Amniotic stem cell (primary cell): ENCODE data around the gene AOPEP.
"Not testable (repeated sequence)": the region's sequence is repeated elsewhere in the genome, so short reads cannot be mapped to it uniquely, and the experiment has no call there.

ENCODE experiments used
- DNase-seq: peaks from one replicate; lab custom pipeline; 2025; lab: John Stamatoyannopoulos, UW

AOPEP gene

DNA sequence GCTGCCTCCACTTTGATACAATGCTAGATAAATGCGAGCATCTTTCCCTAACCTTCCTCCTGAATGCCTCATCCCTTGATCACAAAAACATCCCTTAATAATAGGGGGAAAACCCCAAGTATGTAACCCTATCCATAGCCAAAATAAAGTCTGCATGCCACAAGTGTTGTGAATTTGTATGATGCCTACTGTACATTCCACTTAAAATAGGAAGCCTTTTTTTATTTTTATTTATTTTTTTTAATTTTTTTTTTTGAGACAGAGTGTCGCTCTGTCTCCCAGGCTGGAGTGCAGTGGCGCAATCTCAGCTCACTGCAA lies 207.0 kb downstream of the AOPEP start:
- DNase-seq, result peak; percentile 31

DNA sequence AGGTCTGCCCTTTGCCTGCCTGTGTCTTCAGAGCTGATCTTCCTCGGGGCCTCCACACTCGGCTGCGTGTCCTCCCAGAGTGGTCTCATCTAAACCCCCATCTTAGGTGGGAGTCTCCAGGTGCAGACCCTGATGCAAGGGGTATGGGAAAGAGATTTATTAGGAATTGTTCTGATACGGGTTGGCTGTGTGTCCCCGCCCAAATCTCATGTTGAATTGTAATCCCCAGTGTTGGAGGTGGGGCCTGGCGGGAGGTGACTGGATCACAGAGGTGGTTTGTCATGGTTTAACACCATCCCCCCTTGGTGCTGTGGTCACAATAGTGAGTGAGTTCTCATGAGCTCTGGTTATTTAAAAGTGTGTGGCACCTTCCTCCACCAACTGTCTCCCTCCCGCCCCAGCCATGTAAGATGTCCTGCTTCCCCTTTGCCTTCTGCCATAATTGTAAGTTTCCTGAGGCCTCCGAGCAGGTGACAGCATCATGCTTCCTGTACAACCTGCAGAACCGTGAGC lies 208.4 kb downstream of the AOPEP start:
- no peak for DNase-seq

- no peak for DNase-seq
These were observed 208.9 kb downstream of the AOPEP start for GRCh38 chr9:94935396-94935795.

DNA sequence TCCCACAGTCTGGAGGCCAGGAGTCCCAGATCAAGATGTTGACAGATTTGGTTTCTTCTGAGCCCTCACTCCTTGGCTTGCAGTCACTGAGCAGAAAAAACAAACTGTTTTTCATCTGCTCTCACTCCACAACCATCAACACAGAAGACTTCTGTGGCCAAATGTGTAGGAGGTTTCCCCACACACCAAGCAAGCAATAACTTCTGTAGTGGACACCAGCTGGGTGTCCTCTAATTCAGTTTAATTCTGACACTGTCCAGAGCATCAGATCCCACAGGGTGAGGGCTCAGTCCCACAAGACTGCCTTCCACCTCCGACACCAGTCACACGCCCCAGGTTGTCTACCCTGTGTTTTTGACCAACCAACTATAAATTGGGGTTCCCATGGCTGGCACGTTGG lies 209.9 kb downstream of the AOPEP start:
- DNase-seq, result no peak

GRCh38 chr9:94937214-94937903 lies 210.9 kb downstream of the AOPEP start:
- peak; percentile 79 for DNase-seq

DNA sequence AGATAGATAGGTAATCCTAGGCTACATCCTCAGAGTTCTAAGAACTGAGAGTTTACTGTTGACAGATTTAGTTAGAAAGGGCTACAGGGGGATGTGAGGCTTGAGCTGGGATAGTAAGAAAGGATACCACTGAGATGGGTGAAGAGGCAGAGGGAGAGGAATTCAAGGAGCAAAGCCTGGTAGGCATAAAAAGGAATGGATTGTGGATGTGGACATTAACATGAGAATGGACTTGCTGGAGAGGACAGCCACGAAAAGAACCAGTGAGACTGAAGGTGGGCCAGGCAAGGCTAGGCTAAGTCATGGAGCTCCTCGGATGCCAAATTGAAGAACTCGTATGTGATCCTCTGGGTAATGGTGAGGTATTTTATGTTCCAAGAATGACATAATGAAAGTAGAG lies 211.9 kb downstream of the AOPEP start:
- DNase-seq, result no peak

DNA sequence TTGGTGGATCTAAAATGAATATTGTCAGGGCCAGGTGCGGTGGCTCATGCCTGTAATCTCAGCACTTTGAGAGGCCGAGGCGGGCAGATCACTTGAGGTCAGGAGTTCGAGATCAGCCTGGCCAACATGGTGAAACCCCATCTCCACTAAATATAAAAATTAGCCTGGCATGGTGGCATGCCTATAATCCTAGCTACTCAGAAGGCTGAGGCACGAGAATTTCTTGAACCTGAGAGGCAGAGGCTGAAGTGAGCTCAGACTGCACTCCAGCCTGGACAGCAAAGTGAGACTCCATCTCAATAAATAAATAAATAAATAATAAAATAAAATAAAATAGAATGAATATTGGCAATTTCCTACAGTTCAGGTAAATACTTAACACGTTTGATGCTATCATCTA lies 213.8 kb downstream of the AOPEP start:
- not testable (repeated sequence) for DNase-seq

- no peak for DNase-seq
These were observed 214.8 kb downstream of the AOPEP start for GRCh38 chr9:94941211-94941875.

DNA sequence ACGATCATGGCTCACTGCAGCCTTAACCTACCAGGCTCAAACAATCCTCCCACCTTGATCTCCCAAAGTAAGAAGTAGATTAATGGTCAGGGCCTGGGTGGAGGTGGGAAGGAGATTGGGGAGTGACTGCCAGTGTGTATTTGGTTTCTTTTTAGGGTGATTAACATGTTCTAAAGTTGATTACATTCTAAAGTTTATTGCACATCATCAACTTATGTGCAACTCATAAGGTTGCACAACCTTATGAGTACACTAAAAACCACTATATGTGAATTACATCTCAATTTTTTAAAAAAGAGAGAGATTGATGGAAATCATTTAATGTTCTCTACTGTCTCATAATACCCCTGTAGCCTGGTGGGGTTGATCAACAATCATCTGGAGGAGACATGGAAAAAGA lies 218.1 kb downstream of the AOPEP start:
- no peak for DNase-seq

DNA sequence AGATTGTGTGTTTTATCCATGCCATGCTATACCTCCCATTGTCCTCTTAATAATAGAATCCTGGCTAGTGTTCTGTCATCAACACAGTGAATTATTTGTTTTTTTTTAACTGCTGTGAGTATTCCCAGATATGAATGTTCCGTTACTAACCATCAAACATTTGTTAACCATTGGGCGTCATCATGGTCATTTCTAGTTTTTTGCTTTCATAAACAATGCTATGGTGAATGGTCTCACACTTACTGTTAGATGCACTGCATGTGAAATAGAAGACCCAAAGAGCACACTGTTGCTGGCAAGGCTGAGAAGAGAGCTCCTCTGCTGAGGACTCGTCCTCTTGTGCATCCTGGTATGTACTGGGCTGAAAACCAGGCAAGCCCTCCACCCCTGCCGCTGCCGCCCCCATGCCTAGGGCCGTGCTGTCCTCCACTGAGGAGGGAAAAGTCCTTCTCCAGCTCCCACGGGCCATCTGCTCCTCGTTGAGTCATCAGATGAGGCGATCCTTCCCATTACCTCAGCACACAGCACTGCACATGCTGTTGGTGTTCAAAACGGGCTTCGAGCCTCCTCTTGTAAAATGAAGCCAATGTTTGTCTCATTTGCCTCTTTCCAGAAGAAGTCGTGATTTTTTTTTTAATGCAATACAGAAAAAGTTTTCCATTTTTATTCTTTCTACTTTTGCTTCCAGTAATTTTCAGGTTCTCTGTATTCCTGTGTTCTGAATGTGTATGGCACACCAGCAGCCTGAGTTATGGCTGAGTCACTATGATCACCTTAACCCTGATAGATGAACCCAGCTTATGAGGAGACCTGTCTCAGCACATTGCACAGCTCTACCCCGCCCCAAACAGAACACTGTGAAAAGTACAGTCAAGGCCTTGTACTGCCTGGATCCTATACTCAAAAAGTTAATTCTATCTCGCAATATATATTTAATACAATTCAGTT lies 219.0 kb downstream of the AOPEP start:
- peak; percentile 69 for DNase-seq

- no peak for DNase-seq
These were observed 219.8 kb downstream of the AOPEP start for GRCh38 chr9:94946256-94946655.

GRCh38 chr9:94948567-94949235 lies 222.2 kb downstream of the AOPEP start:
- no peak for DNase-seq

DNA sequence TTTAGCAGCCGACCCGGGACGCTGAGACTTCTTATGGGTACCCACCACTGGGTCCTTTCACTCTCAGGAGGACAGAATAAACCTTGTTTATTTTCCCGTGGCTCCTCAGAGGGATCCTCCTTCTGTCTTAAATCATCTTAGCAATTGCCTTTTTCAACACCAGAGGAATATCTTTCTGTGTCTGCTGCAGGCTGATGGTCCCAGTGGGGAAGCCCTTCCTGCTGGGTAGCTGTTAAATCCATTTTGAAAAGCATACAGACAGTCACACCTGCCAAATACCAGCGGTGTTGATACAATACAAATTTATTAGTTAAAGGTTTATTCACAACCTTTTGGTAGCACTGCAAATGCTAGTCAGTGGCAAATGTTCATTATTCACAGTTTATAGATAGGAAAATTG lies 222.9 kb downstream of the AOPEP start:
- no peak for DNase-seq

DNA sequence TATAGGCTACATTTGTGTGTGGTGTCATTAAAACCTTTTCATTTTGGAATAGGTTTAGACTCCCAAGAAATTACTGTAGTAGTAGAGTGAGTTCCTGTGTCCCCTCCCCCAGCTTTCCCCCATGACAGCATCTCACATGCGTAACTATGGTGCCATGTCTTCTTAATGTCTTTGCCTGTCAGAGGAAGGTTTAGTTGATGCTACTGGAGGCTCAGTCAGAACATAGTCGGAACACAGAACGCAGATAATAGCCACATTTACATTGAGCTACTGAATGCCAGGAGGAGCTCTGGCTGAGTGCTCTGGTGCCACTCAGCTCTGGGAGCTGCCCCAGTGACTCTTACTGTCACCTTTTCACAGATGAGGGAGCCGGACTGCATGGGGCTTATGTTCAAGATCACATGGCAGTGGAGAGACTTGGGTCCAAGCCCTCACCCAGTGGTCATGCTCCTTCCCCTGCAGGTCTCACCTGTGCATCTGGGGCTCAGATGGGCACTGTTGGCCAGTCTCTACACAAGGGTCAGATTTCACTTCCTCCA lies 223.6 kb downstream of the AOPEP start:
- no peak for DNase-seq

DNA sequence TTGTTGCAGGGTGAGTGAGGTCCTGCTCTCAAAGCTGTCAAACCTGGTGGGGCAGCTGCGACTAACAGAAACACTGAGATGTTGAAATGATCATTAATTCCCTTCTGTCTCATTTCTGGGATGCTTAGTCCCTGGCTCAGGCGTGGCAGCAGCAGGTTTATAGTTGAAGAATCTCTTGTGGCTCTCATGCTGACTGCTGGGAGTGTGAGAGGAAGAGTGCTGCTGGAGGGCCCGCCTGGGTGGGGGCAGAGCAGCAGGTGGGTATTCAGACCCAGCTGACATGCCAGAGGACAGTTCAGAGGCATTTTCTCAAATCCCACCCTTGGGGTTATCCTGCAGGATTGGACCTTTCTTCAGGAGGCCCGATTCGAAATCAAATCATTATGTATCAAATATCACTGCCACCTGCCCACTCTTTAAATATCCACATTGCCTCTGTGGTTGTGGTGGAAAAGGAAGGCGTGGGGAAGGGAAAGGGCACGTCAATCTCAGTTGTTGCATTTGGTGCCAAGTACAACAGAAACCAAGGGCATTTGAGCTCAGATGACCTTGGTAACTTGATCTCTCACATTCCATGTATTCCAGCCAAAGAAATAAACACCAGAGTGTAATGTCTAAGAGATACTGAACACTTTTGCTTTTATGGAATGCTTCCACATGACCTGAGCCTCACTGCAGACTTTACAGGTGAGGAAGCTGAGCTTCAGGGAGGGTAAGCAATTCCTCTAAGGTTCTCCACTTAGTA lies 224.3 kb downstream of the AOPEP start:
- DNase-seq, result no peak

GRCh38 chr9:94951324-94952135 lies 225.0 kb downstream of the AOPEP start:
- no peak for DNase-seq

GRCh38 chr9:94952565-94953373 lies 226.3 kb downstream of the AOPEP start:
- DNase-seq, result no peak

DNA sequence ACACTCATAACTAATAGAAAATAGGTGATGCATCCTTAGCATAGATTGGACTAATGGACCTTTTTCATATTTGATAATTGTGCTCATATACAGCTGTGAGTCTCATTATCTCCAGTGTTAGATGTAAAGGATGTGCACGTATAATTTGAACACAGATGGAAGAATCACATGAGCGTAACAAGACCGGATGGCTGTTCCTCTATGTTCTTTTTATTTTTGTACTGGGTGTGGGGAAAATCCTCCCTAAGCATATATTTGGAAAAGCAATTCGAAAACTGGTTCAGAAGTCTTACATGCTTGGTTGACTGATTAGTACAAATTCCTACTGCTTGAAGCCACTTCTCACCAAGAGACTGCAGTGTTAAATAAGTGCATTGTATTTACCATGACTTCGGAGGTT lies 230.2 kb downstream of the AOPEP start:
- DNase-seq, result no peak

DNA sequence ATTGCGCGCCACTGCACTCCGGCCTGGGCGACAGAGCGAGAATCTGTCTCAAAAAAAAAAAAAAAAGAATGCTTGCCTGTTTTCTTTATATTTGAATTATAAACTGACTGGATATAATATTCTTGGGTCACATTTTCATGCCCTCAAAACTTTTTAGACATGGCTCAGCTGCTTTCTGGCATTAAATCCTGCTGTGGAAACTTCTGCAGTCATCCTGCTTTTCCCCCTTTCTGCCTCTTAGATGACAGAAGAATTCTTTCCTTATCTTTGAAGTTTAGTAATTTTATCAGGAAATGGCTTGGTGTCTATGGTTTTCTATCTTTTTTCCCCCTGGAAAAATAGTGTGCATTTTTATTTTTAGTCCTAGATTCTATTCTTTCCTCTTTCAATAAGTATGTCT lies 234.5 kb downstream of the AOPEP start:
- no peak for DNase-seq
